GM03348 (cell line): ENCODE data around the gene KLHL24.
A peak's percentile ranks its signal among the peaks of the same experiment; 100 is the strongest.
"Not testable (repeated sequence)": the region's sequence is repeated elsewhere in the genome, so short reads cannot be mapped to it uniquely, and the experiment has no call there.

ENCODE experiments used
- DNase-seq: peaks from one replicate; pipeline ENCODE4 v3.0.0; 2012; ENCODE audit warnings: low spot score

The KLHL24 gene

DNA sequence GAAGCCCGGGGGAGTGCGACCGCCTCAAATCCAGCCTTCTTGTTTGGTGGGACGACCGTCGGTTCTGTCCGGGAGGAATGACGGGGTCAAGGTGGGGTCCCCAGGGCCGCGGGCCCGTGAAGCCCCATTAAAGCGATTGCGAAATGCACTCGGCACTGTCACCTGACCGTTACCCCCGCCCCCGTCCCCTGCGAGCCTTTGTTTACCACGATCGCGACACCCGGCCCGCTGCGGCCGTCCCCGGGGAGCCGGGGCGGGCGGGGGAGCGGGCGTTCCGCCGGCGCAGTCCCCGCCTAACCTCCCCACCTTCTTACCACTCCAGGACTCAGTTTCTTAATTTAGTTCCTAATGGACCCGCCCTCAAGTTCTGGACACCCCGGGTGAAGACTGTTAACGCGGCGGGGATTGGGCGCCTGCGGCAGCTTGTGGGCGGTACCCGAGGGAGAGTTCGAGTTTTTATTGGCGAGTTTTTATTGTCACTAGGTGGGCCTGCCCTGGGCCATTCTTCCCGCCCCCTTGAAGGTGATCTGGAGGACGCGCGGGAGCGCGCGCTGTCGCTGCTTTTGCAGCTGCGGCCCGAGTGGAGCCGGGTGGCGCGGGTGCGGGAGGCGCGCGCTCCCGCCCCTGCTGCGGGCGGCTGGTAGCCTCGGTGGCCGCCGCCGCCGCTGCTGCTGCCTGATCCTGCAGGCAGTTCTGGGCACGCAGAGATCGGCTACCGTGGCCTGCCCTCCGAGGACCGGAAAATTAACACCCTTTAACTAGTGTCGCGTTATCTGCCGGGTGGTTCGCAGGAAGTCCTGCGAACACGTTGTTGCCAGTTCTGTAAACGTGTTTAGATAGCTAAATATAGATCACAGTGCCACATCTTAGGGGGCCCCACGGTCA is 1.0 kb downstream of the KLHL24 start:
- DNase-seq, result peak; percentile 96

DNA sequence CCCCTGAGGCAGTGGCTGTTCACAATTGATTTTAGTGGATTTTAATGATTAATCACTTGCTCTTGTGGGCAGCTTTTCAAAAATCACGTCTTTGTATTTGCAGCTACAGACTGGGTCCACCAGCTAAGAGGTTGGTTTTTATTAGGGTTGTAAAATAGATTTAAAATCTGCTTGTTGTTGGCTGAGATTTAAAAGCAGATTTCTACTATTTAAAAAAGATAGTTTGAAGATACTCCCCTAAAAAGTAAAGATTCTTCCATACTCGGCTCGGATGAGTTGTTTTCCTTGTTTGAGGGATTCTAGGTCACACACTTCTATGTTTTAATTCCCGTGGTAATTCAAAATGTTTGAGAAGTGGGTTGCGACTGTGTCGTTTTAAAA is 1.7 kb downstream of the KLHL24 start:
- no peak for DNase-seq

DNA sequence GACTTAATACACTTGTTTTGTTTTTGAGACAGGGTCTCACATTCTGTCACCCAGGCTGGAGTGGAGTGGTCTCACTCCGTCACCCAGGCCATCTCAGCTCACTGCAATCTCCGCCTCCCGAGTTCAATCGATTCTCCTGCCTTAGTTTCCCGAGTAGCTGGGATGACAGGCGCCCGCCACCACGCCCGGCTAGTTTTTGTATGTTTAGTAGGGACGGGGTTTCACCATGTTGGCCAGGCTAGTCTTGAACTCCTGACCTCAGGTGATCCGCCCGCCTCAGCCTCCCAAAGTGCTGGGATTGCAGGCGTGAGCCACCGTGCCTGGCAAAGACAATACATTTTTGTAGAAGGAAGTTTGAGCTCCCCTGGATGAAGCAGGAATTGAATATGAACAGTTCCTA is 2.2 kb downstream of the KLHL24 start:
- DNase-seq, result not testable (repeated sequence)

DNA sequence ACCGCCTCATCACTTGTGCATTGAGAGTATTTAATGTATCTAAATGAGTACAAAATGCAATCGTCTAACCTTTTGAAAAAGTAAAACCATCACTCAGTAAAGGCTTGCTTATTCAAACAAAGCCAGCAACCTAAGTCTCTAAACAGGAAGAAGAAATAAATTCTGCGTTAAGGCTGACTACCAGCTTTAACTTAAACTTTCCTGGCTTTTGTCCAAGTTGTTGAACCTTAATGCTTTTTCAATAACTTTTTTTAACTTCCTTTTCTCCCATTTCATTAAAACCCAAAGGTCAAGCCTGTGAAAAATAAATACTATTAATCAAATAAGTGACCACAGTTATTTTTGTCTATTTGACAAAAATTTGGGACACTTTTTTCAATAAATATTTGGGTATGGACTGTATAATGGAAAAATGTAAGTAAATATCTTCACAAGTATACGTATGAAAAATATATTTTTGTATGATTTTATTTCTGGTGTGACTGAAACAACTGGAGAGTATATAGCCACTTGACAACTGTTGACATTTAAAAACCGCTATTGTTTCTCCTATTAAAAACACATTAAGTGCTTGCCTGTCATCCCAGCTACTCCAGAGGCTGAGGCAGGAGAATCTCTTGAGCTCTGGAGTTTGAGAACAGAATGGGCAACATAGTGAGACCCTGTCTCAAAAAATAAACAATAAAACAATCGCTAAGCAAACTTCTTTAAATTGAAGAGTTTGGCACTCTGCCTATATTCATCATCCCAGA is 2.9 kb downstream of the KLHL24 start:
- no peak for DNase-seq

DNA sequence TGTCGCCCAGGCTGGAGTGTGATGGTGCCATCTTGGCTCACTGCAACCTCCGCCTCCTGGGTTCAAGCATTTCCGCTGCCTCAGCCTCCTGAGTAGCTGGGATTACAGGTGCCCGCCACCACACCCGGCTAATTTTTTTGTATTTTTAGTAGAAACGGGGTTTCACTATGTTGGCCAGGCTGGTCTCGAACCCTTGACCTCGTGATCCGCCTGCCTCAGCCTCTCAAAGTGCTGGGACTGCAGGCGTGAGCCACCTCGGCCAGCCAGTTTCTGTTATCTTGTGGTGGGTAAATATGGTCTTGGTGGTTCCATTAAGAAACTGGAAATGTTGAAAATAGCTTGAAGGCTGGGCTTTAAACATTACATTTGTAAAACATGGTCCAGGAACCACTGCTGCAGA is 5.2 kb downstream of the KLHL24 start:
- not testable (repeated sequence) for DNase-seq

DNA sequence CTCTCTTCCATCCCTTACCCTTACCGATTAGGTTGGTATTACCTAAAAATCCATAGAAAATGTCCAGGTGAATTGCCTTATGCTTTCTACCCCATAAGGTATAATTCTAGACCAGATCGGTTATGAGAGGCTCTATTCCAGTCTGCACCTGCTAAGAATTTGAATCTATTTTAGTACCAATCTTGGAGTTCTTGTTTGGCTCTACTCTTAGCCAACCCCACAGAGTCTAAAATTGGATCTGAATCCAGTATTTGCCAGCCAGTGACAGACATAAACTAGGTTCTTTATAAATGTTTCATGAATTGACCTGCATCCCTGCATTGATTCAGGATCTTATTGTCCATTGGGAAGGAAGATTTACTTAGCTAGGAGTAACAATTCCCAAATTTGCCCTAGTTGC is 6.5 kb downstream of the KLHL24 start:
- DNase-seq, result no peak

DNA sequence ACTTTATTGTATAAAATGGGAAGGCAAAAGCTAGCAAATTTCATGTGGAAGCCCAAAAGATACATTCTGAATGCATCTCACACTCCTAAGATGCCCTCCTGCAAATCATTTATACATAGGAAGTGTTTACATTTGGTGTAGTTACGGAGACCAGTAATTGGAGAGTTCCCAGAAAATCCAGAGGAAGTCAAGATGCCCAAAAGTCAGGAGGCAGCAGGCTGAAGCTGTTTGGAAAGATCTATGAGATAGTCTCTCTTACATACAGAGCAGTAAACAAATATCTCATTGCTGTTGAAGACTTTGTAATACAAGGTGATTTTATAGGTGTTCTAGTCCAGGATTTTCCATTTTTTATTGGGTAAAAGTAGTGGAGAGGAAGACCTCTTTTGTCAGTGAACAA is 8.8 kb downstream of the KLHL24 start:
- no peak for DNase-seq

DNA sequence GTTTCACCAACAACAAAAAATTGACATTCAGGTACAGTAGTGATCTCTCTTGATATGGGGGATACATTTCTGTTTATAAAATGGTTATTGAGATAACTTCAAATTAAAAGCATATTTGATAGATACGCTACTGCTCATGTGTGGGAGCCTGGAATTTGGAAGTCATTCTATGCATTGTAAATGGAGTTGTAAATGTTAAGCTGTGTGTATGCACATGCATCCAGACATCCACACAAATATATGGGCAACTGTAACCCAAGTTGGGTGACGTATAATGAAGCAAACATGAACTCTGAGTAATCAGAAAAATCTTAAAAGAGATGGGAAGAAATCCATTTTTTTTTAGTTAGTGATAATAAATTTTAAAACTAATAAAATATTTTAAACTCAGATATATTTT is 9.8 kb downstream of the KLHL24 start:
- DNase-seq, result no peak

DNA sequence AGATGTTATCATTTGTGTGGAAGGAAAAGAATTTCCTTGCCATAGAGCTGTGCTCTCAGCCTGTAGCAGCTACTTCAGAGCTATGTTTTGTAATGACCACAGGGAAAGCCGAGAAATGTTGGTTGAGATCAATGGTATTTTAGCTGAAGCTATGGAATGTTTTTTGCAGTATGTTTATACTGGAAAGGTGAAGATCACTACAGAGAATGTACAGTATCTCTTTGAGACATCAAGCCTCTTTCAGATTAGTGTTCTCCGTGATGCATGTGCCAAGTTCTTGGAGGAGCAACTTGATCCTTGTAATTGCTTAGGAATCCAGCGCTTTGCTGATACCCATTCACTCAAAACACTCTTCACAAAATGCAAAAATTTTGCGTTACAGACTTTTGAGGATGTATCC is 15.1 kb downstream of the KLHL24 start:
- DNase-seq, result no peak

DNA sequence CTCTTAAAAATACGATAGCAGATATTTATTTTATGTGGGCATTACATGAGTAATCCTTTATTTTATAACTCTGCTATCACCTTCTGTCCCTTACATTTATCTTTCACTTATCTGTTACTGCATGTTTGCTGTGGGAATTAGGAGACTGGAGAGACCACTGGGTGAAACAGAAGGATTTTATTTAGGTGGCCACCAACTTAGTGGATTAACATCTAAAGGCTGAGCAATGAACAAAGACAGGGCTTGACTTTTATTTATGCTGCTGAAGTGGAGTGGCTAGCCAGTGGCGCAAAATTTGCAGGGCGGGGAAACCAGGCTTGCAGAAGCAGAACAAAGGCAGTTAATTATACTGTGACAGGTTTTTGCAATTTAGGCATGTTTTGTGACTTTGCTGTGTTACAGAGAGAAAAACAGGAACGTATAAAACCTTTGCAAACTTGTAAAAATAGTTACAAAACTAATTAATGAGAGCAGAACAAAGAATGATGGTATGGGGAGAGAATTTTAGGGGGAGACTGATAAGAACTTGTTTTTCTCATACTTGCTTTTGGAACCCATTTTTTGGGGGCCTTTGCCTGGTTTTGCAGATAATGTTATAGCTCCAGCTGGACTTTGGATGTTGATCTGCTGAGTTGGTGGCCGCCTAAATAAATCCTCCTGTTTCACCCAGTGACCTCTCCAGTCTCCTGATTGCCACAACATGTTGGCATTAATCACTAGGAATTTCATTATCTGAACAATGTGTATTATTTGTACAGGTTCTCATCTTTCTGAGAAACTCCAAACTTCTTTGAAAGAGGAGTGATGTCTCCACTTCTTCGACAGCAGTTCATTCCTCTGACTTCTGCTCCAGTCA is 18.0 kb downstream of the KLHL24 start:
- no peak for DNase-seq

DNA sequence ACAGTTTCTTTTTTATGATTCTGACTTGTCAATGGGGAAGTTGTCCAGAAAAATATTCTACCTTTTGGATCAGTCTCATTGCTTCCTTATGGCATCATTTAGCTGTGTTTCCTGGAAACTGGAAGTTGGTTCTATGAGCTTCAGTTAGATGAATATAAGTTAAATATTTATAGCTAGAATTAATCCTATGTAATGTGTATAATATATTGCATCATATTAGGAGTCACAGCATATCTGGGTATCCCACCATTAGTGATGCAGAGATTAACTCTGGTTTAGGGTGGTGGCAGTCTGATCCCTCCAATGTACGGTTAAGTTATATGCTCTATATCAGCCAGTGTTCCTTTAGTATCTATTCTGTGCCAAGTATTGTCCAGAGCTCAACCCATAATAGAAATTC is 19.3 kb downstream of the KLHL24 start:
- DNase-seq, result no peak

DNA sequence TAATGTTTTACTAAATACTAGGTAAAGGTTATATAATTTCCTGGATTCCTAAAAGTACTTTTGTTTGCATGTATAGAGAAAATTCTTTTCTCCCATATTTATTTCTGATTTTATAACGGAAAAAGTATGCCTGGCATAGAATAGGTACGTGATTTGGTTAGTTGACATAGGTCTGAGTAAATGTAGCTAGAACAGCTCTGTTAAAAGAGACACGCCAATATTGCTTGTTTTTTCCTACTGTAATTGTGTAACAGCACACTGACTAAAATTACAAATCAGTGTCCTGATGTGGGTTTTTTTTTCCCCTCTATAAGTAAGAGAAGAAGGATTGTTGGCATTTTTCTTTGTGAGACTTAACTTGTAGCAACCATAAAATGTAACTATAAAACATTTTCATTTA is 26.7 kb downstream of the KLHL24 start:
- DNase-seq, result peak; percentile 18

DNA sequence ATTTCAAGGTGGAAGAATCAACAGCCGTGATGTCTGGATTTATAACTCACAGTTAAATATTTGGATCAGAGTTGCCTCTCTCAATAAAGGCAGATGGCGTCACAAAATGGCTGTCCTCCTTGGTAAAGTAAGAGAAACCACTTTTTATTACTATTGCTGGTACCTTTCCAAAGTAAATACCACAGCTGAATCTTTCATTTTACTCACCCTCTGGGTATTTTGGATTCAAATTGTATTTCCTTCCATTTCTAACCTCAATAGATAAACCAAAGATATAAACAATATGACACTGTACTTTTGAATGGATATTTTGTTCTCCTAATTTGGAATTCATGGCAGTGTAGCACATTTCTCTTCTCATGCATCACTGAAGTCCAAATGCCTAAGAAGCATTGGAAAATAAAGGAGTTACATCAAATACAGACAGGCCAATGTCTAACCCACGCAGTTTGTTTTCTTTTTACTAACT is 29.5 kb downstream of the KLHL24 start:
- DNase-seq, result peak; percentile 83

DNA sequence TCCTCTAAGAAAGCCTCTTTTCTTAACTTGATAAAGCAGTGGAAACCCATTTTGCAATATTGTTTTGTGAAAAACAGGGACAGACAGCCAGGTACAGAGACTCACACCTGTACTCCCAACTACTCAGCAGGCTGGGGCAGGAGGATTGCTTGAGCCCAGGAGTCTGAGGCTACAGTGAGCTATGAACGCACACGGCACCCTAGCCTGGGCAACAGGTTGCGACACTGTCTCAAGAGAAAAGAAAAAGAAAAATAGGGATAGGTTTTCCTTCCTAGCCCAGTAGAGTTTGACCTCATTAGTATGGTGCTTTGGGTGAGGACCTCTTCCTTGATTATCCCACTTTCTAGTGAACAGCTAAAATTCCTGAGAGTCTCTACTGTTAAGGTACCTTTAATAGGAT is 44.6 kb downstream of the KLHL24 start:
- no peak for DNase-seq

DNA sequence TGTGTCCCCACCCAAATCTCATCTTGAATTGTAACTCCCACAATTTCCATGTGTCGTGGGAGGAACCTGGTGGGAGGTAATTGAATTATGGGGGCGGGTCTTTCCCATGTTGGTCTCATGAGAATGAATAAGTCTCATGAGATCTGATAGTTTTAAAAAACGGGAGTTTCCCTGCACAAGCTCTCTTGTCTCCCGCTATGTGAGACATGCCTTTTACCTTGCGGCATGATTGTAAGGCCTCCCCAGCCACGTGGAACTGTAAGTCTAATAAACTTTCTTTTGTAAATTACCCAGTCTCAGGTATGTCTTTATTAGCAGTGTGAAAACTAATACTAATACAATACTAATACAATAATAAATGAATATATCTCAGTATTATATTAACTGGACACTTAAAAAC is 52.3 kb downstream of the KLHL24 start:
- no peak for DNase-seq

DNA sequence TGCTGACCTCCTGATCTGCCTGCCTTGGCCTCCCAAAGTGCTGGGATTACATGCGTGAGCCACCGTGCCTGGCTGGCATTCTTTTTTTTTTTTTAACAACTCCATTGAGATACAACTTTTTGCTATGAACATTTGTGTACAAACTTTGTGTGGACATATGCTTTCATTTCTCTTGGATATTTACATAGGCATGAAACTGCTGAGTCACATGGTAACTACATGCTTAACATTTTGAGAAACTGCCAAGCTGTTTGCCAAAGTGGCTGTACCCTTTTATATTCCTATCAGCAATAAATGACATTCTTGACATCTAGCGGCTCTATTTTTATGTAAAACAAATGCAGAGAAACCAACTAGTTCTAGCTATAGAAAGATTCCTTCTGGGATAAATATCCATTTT is 53.5 kb downstream of the KLHL24 start:
- no peak for DNase-seq

DNA sequence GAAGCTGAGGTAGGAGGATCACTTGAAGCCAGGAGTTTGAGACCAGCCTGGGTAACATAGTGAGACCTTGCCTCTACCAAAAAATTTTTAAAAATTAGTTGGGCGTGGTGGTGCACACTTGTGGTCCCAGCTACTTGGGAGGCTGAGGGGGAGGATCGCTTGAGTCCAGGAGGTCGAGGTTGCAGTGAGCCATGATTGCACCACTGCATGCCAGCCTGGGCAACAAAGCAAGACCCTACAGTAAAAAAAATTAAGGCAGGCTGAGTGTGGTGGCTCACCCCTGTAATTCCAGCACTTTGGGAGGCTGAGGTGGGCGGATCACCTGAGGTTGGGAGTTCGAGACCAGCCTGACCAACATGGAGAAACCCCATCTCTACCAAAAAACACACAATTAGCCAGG is 54.2 kb downstream of the KLHL24 start:
- DNase-seq, result not testable (repeated sequence)

DNA sequence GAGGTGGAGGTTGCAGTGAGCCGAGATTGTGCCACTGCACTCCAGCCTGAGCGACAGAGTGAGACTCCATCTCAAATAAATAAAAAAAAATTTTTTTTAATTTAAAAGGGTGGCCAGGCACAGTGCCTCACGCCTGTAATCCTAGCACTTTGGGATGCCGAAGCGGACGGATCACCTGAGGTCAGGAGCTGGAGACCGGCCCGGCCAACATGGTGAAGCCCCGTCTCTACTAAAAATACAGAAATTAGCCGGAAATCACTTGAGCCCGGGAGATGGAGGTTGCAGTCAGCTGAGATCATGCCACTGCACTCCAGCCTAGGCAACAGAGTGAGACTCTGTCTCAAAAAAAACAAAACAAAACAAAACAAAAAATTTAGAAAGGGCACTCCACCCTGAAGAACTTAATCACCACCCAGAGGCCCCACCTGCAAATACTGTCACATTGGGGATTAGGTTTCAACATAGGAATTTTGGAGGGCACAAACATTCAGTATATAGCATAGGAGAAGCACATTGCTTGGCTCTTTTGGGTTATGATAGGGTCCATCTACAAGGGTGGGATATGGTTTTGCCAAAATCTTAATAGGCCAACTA is 55.1 kb downstream of the KLHL24 start:
- DNase-seq, result no peak

DNA sequence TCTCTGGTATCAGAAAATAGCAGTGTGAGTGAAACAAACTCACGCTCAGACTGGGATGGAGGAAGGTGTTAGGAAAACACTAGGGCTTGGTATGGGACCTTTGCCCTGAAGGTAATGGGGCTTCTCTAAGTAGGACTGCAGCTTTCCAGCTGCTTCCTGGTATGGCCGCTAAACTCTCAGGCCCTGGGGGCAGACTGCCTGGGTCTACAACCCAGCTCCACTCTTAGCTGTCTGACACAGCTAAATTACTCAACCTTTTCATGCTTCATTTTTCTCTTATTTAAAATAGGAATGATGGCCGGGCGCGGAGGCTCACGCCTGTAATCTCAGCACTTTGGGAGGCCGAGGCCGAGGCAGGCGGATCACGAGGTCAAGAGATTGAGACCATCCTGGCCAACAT is 57.0 kb downstream of the KLHL24 start:
- DNase-seq, result no peak

DNA sequence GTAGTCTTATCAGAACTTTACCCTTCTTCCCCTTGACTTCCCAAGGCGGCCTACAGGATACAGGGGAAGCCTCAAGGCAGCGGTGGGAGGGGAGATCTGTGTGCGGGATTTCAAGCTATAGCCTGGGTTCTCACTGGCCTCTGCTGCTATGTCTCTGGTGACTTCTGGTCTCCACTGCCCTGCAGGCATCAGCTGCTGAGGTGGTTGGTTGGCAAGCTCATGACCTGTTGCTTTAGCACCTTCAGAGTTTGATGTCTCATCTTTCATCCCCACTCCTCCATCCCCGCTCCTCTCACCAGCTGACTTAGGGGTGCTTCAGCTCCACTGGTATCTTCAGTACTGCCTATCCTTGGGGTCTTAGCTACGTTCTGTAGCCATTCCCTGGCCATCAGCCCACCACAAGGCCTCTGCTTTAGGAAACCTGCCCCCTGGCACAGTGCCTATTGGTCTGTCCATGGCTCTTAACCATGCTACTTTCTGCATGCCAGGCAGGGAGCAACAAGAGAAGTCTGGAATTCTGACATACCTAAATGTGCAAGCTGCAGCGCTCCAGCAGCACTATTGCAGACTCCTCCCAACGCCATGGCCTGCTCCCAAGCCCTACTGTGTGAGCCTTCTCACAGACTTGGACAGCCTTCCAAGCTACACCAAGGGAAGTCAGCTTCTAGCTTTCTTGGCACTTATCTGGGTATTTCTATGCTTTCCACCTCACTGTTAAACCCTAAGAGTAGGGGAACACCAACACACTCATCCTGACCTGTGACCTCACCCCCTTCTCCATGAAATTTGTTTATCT is 60.3 kb downstream of the KLHL24 start:
- no peak for DNase-seq

DNA sequence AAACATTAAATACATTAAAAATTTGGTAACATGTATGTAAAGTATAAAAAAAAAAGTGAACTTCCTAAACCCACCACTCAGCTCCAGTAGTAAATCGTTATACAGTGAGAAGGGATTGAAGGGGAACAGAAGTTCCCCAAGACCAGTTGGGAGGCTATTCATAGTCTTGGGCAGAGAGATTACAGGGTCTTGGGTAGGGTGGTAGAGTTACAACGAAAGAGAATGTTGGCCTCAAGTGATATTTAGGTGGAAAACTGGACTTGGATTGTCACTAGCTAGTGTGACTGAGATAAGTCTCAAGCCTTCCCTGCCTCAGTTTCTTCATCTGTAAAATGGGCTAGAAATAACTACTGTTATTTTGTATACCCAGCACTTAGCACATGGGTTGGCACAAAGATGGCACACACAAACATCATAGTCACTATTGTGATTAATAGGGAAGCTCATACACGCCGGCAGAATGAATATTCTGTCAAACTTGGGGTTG is 61.7 kb downstream of the KLHL24 start:
- no peak for DNase-seq
